ENCODE measurements around the gene SEC14L2.

GRCh38 chr22:30383061-30383460 is 13.8 kb upstream of the SEC14L2 start:
- TF ChIP-seq CTCF (IDR thresholded peaks at IDR 0.05) (no peak), EZH2 (IDR thresholded peaks at IDR 0.05; ENCODE audit: borderline replicate concordance, insufficient read depth, low read depth, low read length, poor library complexity, severe bottlenecking) (no peak)
